COR-L47 (cell line): ENCODE data around the gene PLAA.
"Not testable (repeated sequence)": the region's sequence is repeated elsewhere in the genome, so short reads cannot be mapped to it uniquely, and the experiment has no call there.

Source experiments
- DNase-seq: peaks from one replicate; lab custom pipeline; 2025; lab: John Stamatoyannopoulos, UW

The PLAA gene

DNA sequence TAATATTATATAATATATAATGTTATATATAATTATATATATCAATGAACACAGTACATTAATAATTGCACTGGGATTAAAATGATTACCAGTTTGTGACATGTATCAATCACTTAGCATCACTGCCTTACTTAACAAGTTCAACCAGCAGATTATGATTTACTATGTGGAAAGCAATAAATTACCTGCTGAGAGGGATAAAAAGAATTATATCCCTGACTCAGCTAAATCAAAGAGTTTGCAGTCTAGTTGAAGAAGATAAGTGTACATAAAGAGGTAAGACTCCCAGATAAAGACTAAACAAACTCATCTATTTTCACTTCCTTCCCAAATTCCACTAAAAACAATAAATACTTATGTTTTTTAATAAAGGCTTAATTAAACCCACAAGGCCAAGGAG is 11.2 kb downstream of the PLAA start:
- no peak for DNase-seq

DNA sequence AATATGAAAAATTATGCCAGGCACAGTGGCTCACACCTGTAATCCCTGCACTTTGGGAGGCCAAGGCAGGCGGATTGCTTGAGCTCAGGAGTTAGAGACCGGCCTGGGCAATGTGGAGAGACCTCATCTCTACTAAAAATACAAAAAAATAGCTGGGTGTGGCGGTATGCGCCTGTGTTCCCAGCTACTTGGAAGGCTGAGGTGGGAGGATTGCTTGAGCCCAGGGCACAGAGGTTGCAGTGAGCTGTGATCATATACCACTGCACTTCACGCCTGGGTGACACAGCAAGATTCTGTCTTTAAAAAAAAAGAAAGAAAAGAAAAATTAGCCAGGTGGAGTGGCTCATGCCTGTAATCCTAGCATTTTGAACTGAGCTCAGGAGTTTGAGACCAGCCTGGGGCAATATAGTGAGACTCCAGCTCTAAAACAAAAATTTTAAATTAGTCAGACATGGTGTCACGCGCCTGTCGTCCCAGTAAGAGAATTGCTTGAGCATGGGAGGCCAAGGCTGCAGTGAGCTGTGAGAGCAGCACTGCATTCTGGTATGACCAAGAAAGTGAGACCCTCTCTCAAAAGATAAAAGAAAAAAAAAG is 18.0 kb downstream of the PLAA start:
- DNase-seq = no peak

DNA sequence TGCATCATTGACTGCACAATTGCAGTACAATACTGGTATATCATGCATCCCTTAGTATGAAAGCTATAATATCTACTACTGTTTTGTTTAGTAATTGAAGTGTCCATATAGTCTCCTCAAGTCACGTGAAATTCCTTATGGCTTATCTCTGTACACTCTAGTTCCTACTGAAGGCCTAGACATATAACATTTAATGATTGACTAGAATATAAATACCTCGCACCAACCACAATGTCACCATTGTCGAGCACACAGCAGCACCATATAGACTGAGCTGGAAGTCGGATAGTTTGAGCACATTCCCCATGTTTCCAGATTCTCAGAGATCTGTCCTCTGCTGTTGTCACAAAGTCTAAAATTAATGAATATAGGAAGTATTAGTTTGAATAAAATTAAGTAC is 21.4 kb downstream of the PLAA start:
- no peak for DNase-seq

DNA sequence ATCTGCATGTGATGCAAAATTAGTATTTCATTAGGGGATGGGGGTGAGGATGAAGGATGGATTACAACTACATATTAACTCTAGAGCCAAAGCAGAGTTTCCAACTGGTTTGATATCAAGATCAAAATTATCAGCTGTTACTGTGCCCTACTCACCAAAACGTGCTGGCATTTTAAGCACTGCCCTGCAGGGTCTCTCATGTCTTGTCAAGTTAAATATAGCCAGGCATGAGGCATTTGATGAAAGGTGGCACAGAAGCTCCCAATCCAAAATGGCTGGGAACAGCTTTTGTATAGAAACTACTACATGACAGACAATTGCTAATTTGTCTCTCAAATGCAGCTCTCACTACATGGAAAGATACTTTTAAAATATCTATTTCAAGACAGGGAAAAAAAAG is 27.3 kb downstream of the PLAA start:
- DNase-seq = no peak

DNA sequence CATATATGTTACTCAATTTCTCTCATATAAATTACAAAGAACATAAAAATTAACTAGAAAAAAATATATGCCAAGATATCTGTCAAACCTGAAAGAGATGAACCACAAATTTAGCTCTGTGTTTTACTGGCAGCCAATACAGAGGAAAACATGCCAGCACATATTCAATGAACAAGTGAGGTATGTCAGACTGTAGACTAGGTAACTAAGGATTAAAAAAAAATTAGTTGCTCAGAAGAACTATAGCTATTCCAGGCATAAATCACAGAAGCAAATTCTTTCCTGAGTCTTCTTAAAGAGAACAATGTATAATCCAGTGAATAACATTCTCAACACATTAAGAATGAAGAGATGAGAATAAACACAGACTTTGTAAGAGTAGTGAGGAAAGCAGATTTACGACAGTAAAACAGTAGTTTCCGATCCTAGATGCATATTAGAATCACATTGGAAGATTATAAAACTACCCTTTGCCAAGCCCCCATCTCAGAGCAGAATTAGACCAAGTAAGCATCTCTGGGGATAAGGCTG is 33.8 kb downstream of the PLAA start:
- DNase-seq = no peak

DNA sequence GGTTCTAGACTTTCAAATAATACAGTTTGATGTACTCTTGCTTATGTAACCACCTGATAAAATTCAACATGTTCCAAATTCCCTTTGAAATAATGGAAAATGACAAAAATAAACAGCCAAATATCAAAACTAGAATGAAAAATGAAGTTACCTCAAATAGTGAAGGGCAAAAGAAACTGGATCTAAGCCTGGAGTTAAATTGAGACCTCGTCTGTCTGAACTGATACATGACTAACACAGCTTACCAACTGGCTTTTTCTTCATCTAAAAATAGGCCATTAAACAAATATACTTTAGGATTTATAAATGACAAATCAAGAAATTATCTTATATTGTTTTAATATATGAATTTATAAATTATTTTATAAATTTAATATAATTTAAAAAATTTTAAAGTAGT is 42.4 kb downstream of the PLAA start:
- DNase-seq = no peak

DNA sequence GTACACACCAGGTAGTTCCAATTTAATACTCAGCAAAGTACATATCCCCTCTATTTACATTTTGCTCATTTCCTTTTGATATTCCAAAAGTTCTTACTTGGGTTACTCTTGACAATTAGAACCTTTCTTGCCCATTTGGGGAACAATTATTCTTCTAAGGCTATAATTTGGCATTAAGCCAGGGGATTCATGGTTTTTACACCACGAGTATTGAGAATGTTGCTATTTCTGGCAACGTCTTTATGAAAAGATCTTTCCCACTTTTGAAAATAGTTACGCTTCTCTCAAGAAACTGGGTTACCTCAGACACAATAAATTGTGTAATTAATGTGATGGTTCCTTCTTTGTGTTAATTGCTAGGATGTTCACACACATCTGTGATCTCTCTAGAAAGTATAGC is 43.0 kb downstream of the PLAA start:
- peak; percentile 8 for DNase-seq

DNA sequence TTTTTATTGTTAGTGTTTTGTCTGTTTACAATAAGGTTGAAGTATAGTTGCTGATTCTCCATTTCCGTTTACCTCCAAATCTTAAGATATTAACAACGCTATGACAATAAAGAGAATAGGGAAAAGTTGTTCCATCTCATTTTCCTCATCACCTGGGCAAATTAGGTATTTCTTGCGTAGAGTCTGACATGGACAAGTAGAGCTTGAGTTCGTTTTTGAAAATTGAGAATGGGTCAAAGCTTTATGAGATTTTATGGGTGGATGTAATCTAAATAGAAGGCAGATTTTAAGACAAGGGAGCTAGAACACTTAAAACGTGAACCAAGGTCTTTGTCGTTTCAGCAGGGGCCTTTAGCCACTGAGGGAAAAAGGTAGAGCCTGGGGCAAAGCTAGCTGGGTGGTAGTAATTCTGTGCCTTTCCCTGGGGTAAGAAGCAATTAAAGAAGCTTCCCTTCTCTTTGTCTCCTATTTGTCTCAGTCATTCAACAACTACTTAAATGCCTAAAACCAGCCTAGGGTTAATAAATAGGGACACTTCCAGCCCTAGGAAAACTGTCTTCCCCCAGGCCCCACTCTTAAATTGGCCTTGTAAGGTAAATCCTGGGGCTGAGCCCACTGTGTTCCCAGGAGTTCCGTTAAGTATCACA is 53.9 kb downstream of the PLAA start:
- DNase-seq = no peak

DNA sequence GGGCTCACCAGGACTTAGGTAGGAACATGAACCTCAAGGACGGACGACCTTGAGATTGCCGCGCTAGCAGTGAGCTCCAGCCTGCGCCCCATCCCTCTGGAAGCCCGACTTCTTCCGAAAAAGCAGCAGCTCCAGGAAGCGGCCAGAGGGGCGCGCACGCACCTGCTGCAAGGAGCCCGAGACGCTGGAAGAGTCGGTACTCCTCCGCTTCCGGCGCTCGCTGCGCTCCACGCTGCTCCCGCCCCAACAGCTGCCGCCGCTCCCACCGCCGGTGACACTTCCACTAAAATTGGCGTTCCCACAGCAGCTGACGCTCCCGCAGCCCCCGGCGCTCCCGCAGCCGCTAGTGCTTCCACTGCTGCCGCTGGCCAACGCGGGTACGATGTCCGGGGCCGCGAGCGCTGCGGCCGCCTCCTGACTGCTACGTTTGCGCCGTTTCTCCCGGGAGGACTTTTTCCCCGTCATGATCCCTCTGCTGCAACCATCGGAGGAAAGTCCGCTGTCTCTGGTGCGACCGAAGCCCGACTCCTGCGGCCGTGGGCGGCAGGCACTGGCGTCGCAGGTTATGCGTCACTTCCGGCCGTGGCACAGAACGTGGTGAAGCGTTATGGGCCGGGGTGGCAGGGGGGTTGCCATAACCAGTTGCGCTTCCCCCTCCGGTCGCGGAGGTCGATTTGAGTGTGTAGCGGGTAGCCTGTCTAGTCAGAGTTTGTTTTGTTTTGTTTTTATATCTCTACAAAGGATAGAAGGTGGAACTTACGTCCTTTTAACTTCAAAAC is 54.6 kb downstream of the PLAA start, which contains the start of gene CAAP1:
TSS of gene CAAP1 (minus strand) at position 552 of the 779 bp plus-strand sequence. CDS start at position 465, 87 bp downstream.
- peak; percentile 92 for DNase-seq

DNA sequence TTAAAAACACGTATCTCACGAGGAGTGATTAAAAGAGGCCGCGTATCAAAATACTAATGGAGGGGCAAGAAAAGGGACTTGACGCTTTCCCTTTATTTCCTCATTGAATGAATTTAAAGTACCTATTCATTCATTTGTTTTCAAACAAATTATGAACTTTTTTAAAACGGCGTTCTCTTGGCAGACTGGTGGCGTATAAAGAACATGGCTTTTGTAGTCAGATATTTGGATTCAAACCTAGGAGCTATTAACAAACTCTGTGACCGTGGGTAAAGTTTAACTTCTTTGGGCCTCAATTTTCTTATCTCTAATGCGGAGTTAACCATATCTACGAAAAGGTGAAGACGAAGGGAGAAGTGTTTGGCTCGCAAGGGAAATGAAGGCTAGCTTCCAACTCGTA is 55.3 kb downstream of the PLAA start:
- no peak for DNase-seq

DNA sequence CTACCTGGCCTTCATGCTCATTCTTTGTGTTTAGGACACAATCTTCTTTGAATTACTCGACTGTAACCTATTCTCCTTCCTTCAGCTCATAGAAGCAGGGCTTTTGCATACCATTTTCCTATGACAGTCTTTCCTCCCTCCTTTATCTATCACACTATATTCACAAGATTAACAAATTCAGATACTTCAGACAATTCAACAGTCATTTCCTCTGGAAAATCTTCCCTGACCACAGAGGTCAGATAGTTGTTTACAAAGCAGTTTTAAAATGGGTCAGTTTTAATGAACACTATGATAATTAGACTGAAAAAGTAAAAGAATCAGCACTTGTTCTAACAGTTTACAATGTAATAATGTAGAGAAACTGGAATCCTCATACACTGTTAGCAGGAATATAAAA is 58.8 kb downstream of the PLAA start:
- DNase-seq = no peak

DNA sequence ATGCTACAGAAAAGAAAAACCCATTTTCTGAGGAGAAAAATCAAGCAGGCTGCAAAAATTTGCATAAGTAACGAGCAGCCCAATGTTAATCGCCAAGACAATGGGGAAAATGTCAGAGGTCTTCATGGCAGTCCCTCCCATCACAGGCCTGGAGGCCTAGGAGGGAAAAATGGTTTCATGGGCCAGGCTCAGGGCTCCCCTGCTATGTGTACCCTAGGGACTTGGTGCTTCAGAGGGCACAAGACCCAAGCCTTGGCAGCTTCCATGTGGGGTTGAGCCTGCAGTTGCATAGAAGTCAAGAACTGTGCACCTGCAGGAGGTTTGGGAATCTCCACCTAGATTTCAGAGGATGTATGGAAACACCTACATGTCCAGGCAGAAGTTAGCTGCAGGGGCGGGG is 64.9 kb downstream of the PLAA start:
- no peak for DNase-seq

DNA sequence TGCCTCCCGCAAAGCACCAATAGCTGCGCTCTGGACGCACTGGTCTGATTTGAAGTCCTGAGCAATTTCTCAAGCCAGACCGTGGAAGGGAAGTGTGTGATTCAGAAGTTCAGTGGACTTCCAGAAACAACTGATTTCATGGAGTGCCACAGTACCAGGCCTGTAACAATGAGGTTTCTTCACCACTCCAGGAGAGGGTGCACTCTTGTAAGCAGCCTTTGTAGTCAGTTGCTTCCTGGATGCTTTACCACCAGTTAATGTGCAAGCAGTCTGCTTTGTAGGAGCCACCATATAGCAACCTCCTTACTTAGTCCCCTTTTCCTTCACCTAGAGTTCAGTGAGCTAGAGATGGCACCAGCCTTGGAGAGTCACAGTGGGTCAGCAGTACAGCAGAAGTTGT is 66.8 kb downstream of the PLAA start:
- DNase-seq = no peak

DNA sequence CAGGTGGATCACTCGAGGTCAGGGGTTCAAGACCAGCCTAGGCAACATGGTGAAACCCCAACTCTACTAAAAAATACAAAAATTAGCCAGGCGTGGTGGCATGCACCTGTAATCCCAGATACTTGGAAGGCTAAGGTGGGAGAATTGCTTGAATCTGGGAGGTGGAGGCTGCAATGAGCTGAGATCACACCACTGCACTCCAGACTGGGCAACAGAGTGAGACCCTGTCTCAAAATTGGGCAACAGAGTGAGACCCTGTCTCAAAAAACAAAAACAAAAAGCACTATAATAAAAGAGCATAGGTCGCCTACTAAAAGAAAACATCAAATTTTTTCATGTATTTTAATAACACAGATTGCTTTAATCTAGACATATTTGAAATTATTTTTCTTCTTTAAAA is 71.9 kb downstream of the PLAA start:
- not testable (repeated sequence) for DNase-seq

DNA sequence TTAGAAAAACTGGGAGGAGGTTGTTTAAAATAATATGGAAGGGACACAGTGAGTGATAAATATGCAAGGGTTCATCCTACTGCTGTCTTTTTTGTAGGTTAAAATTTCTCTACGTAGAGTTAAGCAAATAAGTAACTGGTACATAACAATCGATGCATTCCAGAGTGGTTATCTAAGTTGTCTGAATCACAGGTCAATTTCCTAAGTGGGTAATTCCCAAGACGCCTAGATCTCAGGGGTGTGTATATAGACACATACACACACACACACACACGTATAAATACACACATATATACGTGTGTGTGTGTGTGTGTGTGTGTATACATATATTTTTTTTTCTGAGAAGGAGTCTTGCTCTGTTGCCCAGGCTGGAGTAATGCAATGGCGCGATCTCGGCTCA is 76.8 kb downstream of the PLAA start:
- no peak for DNase-seq

DNA sequence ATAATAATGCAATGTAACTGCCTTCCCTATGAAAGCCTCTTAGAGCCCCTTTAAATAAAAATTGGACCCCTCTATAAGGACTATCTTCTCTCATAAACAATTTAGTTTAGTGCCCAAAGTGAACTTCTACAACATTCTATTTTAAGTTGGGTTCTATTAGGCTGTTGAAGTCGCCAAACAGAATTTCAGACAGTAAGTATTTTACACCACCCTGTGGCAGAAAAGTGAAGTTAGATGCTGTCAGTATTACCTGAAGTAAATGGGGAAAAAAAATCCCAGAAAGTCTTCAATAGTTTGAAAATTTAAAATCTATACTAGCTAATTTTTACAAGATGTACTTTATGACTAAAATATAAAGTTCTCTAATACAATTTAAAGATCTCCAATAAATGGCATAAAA is 84.0 kb downstream of the PLAA start:
- DNase-seq = no peak

DNA sequence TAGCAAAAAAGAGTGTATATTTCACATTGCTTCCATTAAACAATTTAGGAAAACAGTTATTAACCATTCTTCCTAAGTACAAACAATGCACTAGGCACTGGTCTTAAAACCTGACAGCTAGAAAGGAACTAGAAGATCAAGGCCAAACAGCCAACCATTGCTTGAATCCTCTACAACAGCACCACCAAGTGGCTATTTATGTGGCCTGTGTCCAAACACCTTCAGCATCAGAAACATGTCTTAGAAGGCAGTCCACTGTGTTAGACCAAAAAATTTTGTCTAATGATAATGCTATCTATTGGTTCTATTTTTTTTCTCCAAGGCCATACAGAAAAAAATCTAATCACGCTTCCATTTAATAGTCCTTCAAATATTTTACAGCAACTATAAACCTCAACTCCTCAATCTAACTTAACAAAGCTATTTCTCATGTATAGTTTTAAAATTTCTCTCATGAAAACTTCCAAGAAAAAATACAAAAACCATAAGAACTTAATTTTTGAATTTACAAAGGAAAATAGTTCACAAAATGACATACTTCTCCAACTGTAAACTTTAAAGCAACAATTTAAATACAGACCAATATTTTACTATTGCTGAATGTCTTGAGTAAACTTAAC is 90.5 kb downstream of the PLAA start:
- DNase-seq = peak; percentile 71
